KMS-11 (cell line): ENCODE results near the gene PRCC.
A peak's percentile ranks its signal among the peaks of the same experiment; 100 is the strongest.

Experiments used
- H2AFZ ChIP-seq: fragments of 200-600 bp; sonication (generic); 2 replicates; pipeline ENCODE4 v1.6.1; 2016; ENCODE audit warnings: antibody characterized with exemption, mixed run types, low read depth
- H3K27ac ChIP-seq: fragments of 200-600 bp; sonication (generic); 2 replicates; pipeline ENCODE4 v1.6.1; 2016; ENCODE audit warnings: mild to moderate bottlenecking, mixed run types
- H3K27me3 ChIP-seq: fragments of 200-600 bp; sonication (generic); 2 replicates; pipeline ENCODE4 v1.6.1; 2017; ENCODE audit warnings: mild to moderate bottlenecking, low read depth, mixed run types, moderate library complexity; ENCODE audit not compliant: insufficient read depth
- H3K36me3 ChIP-seq: fragments of 200-600 bp; sonication (generic); 2 replicates; pipeline ENCODE4 v1.6.1; 2017; ENCODE audit warnings: mild to moderate bottlenecking, mixed run types; ENCODE audit not compliant: insufficient read depth
- H3K4me1 ChIP-seq: fragments of 200-600 bp; sonication (generic); 2 replicates; pipeline ENCODE4 v1.6.1; 2016; ENCODE audit warnings: mild to moderate bottlenecking, low read depth, mixed run types; ENCODE audit not compliant: poor library complexity, severe bottlenecking
- H3K4me2 ChIP-seq: fragments of 200-600 bp; sonication (generic); 2 replicates; pipeline ENCODE4 v1.7.0; 2016; ENCODE audit warnings: mild to moderate bottlenecking, mixed run types
- H3K4me3 ChIP-seq: fragments of 200-600 bp; sonication (generic); IDR thresholded peaks from 2 replicates; pipeline ENCODE4 v1.6.1; 2017; ENCODE audit warnings: low read depth, low read length, mixed read lengths; ENCODE audit not compliant: insufficient read depth
- H3K79me2 ChIP-seq: fragments of 200-600 bp; sonication (generic); 2 replicates; pipeline ENCODE4 v1.6.1; 2016; ENCODE audit warnings: low read depth, mixed run types; ENCODE audit not compliant: insufficient read depth
- H3K9ac ChIP-seq: fragments of 200-600 bp; sonication (generic); 2 replicates; pipeline ENCODE4 v1.6.1; 2016; ENCODE audit warnings: mild to moderate bottlenecking, mixed run types
- H4K20me1 ChIP-seq: fragments of 200-600 bp; sonication (generic); 2 replicates; pipeline ENCODE4 v1.6.1; 2016; ENCODE audit warnings: mild to moderate bottlenecking, mixed run types; ENCODE audit not compliant: insufficient read depth
- CTCF ChIP-seq: fragments of 200-600 bp; sonication (generic); conservative IDR thresholded peaks from 2 replicates; pipeline ENCODE4 v1.6.1; 2017; ENCODE audit warnings: low read depth, mild to moderate bottlenecking, antibody characterized with exemption, low read length, moderate library complexity, mixed read lengths

The PRCC gene

GRCh38 chr1:156743367-156744302 is 23.7 kb upstream of the PRCC start:
- Histone ChIP-seq H3K4me2 (peak overlapping the region; percentile 74; the same call in 1 of the 2 replicates), H3K9ac (no peak overlapping the region), H3K27ac (peak overlapping the region; percentile 72; the same call in 1 of the 2 replicates), H3K36me3 (no peaks in the 10 kb centered on the region; the same call in 1 of the 2 replicates), H2AFZ (no peak overlapping the region), H3K27me3 (no peaks in the 10 kb centered on the region), H4K20me1 (peaks cover 11% of the 10 kb centered on the region; the same call in 1 of the 2 replicates), H3K4me3 (no peak overlapping the region), H3K4me1 (peaks cover 79% of the 10 kb centered on the region), H3K79me2 (peaks cover 75% of the 10 kb centered on the region)
- TF ChIP-seq CTCF = no peak

- Histone ChIP-seq H3K9ac (no peak overlapping the region), H3K4me2 (peak overlapping the region; percentile 74; the same call in 1 of the 2 replicates), H3K4me1 (peaks cover 78% of the 10 kb centered on the region), H3K79me2 (peaks cover 78% of the 10 kb centered on the region), H2AFZ (no peak overlapping the region), H3K4me3 (no peak overlapping the region), H3K27me3 (no peaks in the 10 kb centered on the region), H4K20me1 (peaks cover 11% of the 10 kb centered on the region; the same call in 1 of the 2 replicates), H3K27ac (peak overlapping the region; percentile 5; the same call in 1 of the 2 replicates), H3K36me3 (no peaks in the 10 kb centered on the region; the same call in 1 of the 2 replicates)
- no peak for TF ChIP-seq CTCF
These were observed 23.0 kb upstream of the PRCC start for GRCh38 chr1:156744344-156744743.

GRCh38 chr1:156744786-156745419 is 22.4 kb upstream of the PRCC start:
- Histone ChIP-seq H3K79me2 (peaks cover 78% of the 10 kb centered on the region), H3K4me2 (peak overlapping the region; percentile 94; the same call in 1 of the 2 replicates), H2AFZ (no peak overlapping the region), H3K27me3 (no peaks in the 10 kb centered on the region), H3K4me1 (peaks cover 72% of the 10 kb centered on the region), H4K20me1 (peaks cover 11% of the 10 kb centered on the region; the same call in 1 of the 2 replicates), H3K36me3 (no peaks in the 10 kb centered on the region; the same call in 1 of the 2 replicates), H3K9ac (no peak overlapping the region), H3K4me3 (no peak overlapping the region), H3K27ac (peak overlapping the region; percentile 86; the same call in 1 of the 2 replicates)
- TF ChIP-seq CTCF = no peak

GRCh38 chr1:156745881-156746280 is 21.5 kb upstream of the PRCC start:
- H3K36me3 ChIP-seq = no peaks in the 10 kb centered on the region; the same call in 1 of the 2 replicates
- H3K27ac ChIP-seq = peak overlapping the region; percentile 86
- no peak overlapping the region for H2AFZ ChIP-seq
- H4K20me1 ChIP-seq = peaks cover 11% of the 10 kb centered on the region; the same call in 1 of the 2 replicates
- H3K4me2 ChIP-seq = peak overlapping the region; percentile 94
- H3K27me3 ChIP-seq = no peaks in the 10 kb centered on the region
- no peak for TF ChIP-seq CTCF
- peaks cover 70% of the 10 kb centered on the region for H3K4me1 ChIP-seq
- H3K9ac ChIP-seq = peak overlapping the region; percentile 84; the same call in 1 of the 2 replicates
- H3K4me3 ChIP-seq = peak overlapping the region; percentile 82
- peaks cover 79% of the 10 kb centered on the region for H3K79me2 ChIP-seq
